Measurements from ENCODE around the gene GTF2A2. TPM values are rescaled to one million over a fixed set of nuclear protein-coding genes. Genes with fewer than 3 reads are reported as not detected.
A peak's percentile ranks its signal among the peaks of the same experiment; 100 is the strongest.

GTF2A2 gene
- 10 to 100 TPM in 4 of 5 donors, 1 to 10 TPM in 1; 1.2 to 30.8 (median 14.5) TPM for total RNA-seq
- polyA plus RNA-seq = 10 to 100 TPM; 60.7 to 82.9 (median 76.5) TPM
- long read RNA-seq, donor 1, transcript GTF2A2-202 (5 exons, 1,582 nt) = major isoform, 7 of 7 reads
- long read RNA-seq, donor 1, partial matches to known transcripts = 0 of 7 reads
- long read RNA-seq, donor 1, other reads (novel, unspliced or antisense) = 0 of 7 reads
- long read RNA-seq, donor 2, transcript GTF2A2-202 (5 exons, 1,582 nt) = major isoform, 22 of 24 reads
- long read RNA-seq, donor 2, partial matches to known transcripts = 0 of 24 reads
- long read RNA-seq, donor 2, other reads (novel, unspliced or antisense) = 0 of 24 reads
- long read RNA-seq, donor 3, transcript GTF2A2-202 (5 exons, 1,582 nt) = major isoform, 10 of 10 reads
- long read RNA-seq, donor 3, partial matches to known transcripts = 0 of 10 reads
- long read RNA-seq, donor 3, other reads (novel, unspliced or antisense) = 0 of 10 reads
- long read RNA-seq, donor 4, partial matches to known transcripts = 0 of 3 reads
- long read RNA-seq, donor 4, other reads (novel, unspliced or antisense) = 0 of 3 reads
- long read RNA-seq, donor 5, transcript GTF2A2-202 (5 exons, 1,582 nt) = major isoform, 30 of 34 reads
- long read RNA-seq, donor 5, partial matches to known transcripts = 0 of 34 reads
- long read RNA-seq, donor 5, other reads (novel, unspliced or antisense) = 0 of 34 reads
- long read RNA-seq, donor 6, transcript GTF2A2-205 (4 exons, 633 nt) = minor isoform, 5 of 56 reads
- long read RNA-seq, donor 6, transcript GTF2A2-202 (5 exons, 1,582 nt) = major isoform, 47 of 56 reads
- long read RNA-seq, donor 6, partial matches to known transcripts = 0 of 56 reads
- long read RNA-seq, donor 6, other reads (novel, unspliced or antisense) = 0 of 56 reads
- long read RNA-seq, donor 7, transcript GTF2A2-202 (5 exons, 1,582 nt) = major isoform, 35 of 36 reads
- long read RNA-seq, donor 7, partial matches to known transcripts = 0 of 36 reads
- long read RNA-seq, donor 7, other reads (novel, unspliced or antisense) = 0 of 36 reads
- long read RNA-seq, donor 8, transcript GTF2A2-202 (5 exons, 1,582 nt) = major isoform, 31 of 35 reads
- long read RNA-seq, donor 8, partial matches to known transcripts = 0 of 35 reads
- long read RNA-seq, donor 8, other reads (novel, unspliced or antisense) = 0 of 35 reads
- long read RNA-seq, donor 9, transcript GTF2A2-202 (5 exons, 1,582 nt) = major isoform, 31 of 52 reads
- long read RNA-seq, donor 9, partial matches to known transcripts = 20 of 52 reads
- long read RNA-seq, donor 9, other reads (novel, unspliced or antisense) = 0 of 52 reads
- long read RNA-seq, donor 10, transcript GTF2A2-202 (5 exons, 1,582 nt) = major isoform, 8 of 8 reads
- long read RNA-seq, donor 10, partial matches to known transcripts = 0 of 8 reads
- long read RNA-seq, donor 10, other reads (novel, unspliced or antisense) = 0 of 8 reads

GRCh38 chr15:59656897-59657634 lies at the start of gene GTF2A2:
GTF2A2 (minus strand) TSS chr15:59657515; CDS start chr15:59652277, 5,238 bp downstream.
- WGBS, 5 donors = 0 to 1% (median 0%) methylated on average over 39 to 59 of the region's 59 CpGs
- peak within 1 kb of the TSS; percentile 64 to 98 (median 90) for H3K4me3 ChIP-seq
- intact Hi-C loops (cut with DNase I; ENCODE audit: low total_unique reads) = no loop called here

GRCh38 chr15:59703979-59704796 lies 46.9 kb upstream of the GTF2A2 start:
- Histone ChIP-seq H3K4me1 (no peaks in the 10 kb centered on the region), H3K27ac (no peak overlapping the region), H3K9me3 (peaks cover 0 to 9% (median 3%) of the 10 kb centered on the region in 4 donors), H3K36me3 (no peaks in the 10 kb centered on the region), H3K27me3 (no peaks in the 10 kb centered on the region), H3K4me3 (no peak overlapping the region)
- 65 to 76% (median 71%) methylated on average over 6 of the region's 6 CpGs for WGBS, 5 donors
- DNase-seq = no peak
- intact Hi-C loops (cut with DNase I; ENCODE audit: low total_unique reads) = no loop called here
- TF ChIP-seq POLR2A (IDR thresholded peaks at IDR 0.05) = no peak
- TF ChIP-seq POLR2AphosphoS5 (IDR thresholded peaks at IDR 0.05) = no peak
- no peak for TF ChIP-seq CTCF (IDR thresholded peaks at IDR 0.05)
- no peak for TF ChIP-seq EP300 (IDR thresholded peaks at IDR 0.05)

More at GRCh38 chr15:59656897-59657634, at the start of gene GTF2A2:
- Histone ChIP-seq H3K36me3 (peaks cover 2 to 48% (median 45%) of the 10 kb centered on the region in 4 donors), H3K27ac (peak within 1 kb of the TSS; percentile 81 to 93 (median 87)), H3K9me3 (peaks cover 0 to 6% (median 0%) of the 10 kb centered on the region in 4 donors), H3K27me3 (no peaks in the 10 kb centered on the region), H3K4me1 (peaks cover 16 to 33% (median 22%) of the 10 kb centered on the region in 4 donors)
- TF ChIP-seq POLR2AphosphoS5 (IDR thresholded peaks at IDR 0.05) (peak; percentile 58 to 90 (median 83)), POLR2A (IDR thresholded peaks at IDR 0.05) (no peak), CTCF (IDR thresholded peaks at IDR 0.05) (no peak), EP300 (IDR thresholded peaks at IDR 0.05) (no peak)
- peak; percentile 95 to 98 for DNase-seq

- Histone ChIP-seq H3K27ac (no peak overlapping the region), H3K36me3 (no peaks in the 10 kb centered on the region), H3K4me1 (no peaks in the 10 kb centered on the region), H3K27me3 (no peaks in the 10 kb centered on the region), H3K4me3 (no peak overlapping the region), H3K9me3 (peaks cover 0 to under 1% (median 0%) of the 10 kb centered on the region in 4 donors)
- intact Hi-C loops (cut with DNase I; ENCODE audit: low total_unique reads) = no loop called here
- DNase-seq = no peak
- TF ChIP-seq CTCF (IDR thresholded peaks at IDR 0.05) (no peak), EP300 (IDR thresholded peaks at IDR 0.05) (no peak), POLR2AphosphoS5 (IDR thresholded peaks at IDR 0.05) (no peak)
Measured at GRCh38 chr15:59702351-59702750, 45.0 kb upstream of the GTF2A2 start.

Measured in stomach (tissue), 19 donors.